ENCODE measurements around the gene VAX1.

VAX1 gene

DNA sequence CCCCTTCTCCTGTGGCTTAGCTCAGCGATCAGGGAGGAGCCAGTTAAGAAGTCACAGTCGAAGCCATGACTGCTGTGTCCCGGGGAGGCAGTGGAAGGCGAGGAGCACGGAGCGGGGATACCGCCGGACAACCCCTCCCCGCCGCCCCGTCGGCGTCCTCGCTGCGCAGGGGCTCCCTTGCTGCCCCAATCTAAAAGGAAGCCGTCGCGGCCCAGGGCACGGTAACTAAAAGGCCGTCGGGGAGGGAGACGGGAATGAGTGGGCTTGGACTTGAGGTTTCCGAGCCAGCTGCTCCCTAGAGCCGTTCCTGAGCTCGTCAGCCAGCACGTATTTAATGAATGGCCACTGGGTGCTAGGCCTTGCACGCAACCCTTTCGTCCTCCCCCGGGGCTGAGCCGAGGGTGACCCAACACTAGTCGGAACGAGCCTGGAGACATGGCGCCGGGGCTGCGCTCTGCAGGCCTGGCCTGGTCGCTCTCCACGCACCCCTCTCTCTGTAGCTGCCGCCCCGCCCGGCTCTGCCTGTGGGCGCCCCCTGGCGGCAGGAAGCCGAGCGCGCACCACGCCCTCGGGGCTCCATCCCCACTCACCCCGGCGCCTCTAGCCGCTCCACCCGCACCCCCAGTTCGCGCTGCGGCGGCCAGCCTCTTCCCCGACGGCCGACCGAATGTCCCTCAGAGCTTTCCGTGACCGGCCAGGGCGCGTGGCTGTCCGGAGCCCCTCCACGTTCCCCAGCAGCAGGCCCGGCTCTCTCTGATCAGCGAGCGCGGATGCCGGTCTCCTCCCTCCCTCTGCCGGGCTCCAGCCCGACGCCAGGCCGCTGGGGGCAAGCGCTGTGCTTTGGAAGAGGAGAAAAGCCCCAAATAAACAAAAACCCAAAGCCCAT lies 30.0 kb upstream of the VAX1 start (continued):
- TF ChIP-seq, protein P1, sequence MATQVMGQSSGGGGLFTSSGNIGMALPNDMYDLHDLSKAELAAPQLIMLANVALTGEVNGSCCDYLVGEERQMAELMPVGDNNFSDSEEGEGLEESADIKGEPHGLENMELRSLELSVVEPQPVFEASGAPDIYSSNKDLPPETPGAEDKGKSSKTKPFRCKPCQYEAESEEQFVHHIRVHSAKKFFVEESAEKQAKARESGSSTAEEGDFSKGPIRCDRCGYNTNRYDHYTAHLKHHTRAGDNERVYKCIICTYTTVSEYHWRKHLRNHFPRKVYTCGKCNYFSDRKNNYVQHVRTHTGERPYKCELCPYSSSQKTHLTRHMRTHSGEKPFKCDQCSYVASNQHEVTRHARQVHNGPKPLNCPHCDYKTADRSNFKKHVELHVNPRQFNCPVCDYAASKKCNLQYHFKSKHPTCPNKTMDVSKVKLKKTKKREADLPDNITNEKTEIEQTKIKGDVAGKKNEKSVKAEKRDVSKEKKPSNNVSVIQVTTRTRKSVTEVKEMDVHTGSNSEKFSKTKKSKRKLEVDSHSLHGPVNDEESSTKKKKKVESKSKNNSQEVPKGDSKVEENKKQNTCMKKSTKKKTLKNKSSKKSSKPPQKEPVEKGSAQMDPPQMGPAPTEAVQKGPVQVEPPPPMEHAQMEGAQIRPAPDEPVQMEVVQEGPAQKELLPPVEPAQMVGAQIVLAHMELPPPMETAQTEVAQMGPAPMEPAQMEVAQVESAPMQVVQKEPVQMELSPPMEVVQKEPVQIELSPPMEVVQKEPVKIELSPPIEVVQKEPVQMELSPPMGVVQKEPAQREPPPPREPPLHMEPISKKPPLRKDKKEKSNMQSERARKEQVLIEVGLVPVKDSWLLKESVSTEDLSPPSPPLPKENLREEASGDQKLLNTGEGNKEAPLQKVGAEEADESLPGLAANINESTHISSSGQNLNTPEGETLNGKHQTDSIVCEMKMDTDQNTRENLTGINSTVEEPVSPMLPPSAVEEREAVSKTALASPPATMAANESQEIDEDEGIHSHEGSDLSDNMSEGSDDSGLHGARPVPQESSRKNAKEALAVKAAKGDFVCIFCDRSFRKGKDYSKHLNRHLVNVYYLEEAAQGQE (tag by site-specific recombination; IDR thresholded peaks at IDR 0.05) = peak; percentile 49; the same call in 1 of the 2 replicates
- TF ChIP-seq ZBTB7A (tag by site-specific recombination; IDR thresholded peaks at IDR 0.05; ENCODE audit: low read depth) = peak; percentile 42; the same call in 1 of the 2 replicates
- TF ChIP-seq ZNF596 (tag by site-specific recombination; IDR thresholded peaks at IDR 0.05) = peak; percentile 69
- no peak for TF ChIP-seq ZNF112 (tag by site-specific recombination; IDR thresholded peaks at IDR 0.05)
- TF ChIP-seq, protein P2, sequence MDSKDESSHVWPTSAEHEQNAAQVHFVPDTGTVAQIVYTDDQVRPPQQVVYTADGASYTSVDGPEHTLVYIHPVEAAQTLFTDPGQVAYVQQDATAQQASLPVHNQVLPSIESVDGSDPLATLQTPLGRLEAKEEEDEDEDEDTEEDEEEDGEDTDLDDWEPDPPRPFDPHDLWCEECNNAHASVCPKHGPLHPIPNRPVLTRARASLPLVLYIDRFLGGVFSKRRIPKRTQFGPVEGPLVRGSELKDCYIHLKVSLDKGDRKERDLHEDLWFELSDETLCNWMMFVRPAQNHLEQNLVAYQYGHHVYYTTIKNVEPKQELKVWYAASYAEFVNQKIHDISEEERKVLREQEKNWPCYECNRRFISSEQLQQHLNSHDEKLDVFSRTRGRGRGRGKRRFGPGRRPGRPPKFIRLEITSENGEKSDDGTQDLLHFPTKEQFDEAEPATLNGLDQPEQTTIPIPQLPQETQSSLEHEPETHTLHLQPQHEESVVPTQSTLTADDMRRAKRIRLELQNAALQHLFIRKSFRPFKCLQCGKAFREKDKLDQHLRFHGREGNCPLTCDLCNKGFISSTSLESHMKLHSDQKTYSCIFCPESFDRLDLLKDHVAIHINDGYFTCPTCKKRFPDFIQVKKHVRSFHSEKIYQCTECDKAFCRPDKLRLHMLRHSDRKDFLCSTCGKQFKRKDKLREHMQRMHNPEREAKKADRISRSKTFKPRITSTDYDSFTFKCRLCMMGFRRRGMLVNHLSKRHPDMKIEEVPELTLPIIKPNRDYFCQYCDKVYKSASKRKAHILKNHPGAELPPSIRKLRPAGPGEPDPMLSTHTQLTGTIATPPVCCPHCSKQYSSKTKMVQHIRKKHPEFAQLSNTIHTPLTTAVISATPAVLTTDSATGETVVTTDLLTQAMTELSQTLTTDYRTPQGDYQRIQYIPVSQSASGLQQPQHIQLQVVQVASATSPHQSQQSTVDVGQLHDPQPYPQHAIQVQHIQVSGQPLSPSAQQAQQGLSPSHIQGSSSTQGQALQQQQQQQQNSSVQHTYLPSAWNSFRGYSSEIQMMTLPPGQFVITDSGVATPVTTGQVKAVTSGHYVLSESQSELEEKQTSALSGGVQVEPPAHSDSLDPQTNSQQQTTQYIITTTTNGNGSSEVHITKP (tag by site-specific recombination; IDR thresholded peaks at IDR 0.05) = 0 out of 2 replicates have a peak, but pooled peaks have one; percentile 11
- TF ChIP-seq, protein P3, sequence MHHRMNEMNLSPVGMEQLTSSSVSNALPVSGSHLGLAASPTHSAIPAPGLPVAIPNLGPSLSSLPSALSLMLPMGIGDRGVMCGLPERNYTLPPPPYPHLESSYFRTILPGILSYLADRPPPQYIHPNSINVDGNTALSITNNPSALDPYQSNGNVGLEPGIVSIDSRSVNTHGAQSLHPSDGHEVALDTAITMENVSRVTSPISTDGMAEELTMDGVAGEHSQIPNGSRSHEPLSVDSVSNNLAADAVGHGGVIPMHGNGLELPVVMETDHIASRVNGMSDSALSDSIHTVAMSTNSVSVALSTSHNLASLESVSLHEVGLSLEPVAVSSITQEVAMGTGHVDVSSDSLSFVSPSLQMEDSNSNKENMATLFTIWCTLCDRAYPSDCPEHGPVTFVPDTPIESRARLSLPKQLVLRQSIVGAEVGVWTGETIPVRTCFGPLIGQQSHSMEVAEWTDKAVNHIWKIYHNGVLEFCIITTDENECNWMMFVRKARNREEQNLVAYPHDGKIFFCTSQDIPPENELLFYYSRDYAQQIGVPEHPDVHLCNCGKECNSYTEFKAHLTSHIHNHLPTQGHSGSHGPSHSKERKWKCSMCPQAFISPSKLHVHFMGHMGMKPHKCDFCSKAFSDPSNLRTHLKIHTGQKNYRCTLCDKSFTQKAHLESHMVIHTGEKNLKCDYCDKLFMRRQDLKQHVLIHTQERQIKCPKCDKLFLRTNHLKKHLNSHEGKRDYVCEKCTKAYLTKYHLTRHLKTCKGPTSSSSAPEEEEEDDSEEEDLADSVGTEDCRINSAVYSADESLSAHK (tag by site-specific recombination; IDR thresholded peaks at IDR 0.05) = peak; percentile 29; the same call in 1 of the 2 replicates
- TF ChIP-seq, protein P4, sequence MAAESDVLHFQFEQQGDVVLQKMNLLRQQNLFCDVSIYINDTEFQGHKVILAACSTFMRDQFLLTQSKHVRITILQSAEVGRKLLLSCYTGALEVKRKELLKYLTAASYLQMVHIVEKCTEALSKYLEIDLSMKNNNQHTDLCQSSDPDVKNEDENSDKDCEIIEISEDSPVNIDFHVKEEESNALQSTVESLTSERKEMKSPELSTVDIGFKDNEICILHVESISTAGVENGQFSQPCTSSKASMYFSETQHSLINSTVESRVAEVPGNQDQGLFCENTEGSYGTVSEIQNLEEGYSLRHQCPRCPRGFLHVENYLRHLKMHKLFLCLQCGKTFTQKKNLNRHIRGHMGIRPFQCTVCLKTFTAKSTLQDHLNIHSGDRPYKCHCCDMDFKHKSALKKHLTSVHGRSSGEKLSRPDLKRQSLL (tag by site-specific recombination; IDR thresholded peaks at IDR 0.05) = peak; percentile 59
- peak; percentile 43; the same call in 1 of the 2 replicates for TF ChIP-seq KLF8 (tag by site-specific recombination; IDR thresholded peaks at IDR 0.05)
- peak; percentile 87; the same call in 1 of the 2 replicates for TF ChIP-seq ZNF777 (tag by site-specific recombination; IDR thresholded peaks at IDR 0.05; ENCODE audit: borderline replicate concordance)
- peak; percentile 91 for TF ChIP-seq ZBTB17 (tag by site-specific recombination; IDR thresholded peaks at IDR 0.05)
- TF ChIP-seq YY2 (tag by site-specific recombination; IDR thresholded peaks at IDR 0.05) = 0 out of 2 replicates have a peak, but pooled peaks have one; percentile 31
- no peak for TF ChIP-seq RBAK (tag by site-specific recombination; IDR thresholded peaks at IDR 0.05)

DNA sequence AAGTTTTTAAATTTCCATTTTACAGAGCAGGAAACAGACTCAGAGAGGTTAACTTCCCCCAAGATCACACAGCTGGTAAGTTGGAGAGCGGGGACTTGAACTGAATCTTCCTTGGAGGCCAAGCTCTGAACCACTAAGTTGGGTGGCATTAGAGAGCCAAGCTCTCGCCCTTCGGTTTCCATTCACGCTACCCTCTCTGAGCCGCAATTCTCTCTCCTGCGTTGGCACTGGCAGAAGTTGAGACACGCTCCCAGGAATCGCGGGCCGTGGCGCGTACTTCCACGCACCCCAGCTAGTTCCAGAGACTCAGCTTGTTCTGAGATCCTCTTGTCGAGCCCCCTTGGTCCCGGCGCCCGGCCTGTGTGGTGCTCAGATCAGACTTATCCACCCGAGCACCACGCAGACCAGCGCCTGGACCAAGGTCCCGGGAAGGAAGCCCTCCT lies 29.3 kb upstream of the VAX1 start:
- no peak for TF ChIP-seq ZNF660 (tag by site-specific recombination; IDR thresholded peaks at IDR 0.05)
- TF ChIP-seq HOXD13 (CRISPR knock-in tag; IDR thresholded peaks at IDR 0.05; ENCODE audit: borderline replicate concordance) = no peak
- TF ChIP-seq ZNF394 (tag by site-specific recombination; IDR thresholded peaks at IDR 0.05; ENCODE audit: borderline replicate concordance) = no peak
- no peak for TF ChIP-seq ZNF292 (tag by site-specific recombination; IDR thresholded peaks at IDR 0.05; ENCODE audit: borderline replicate concordance, low read depth)
- no peaks in the 10 kb centered on the region for H3K9me3 ChIP-seq (ENCODE audit: control insufficient read depth, insufficient read depth, low read depth, low read length)
- H3K4me1 ChIP-seq (ENCODE audit: control insufficient read depth, insufficient read depth, low read length) = peaks cover 1% of the 10 kb centered on the region; the same call in 1 of the 2 replicates
- no peak overlapping the region for H3K4me3 ChIP-seq (ENCODE audit: low read depth, low read length)
- H3K36me3 ChIP-seq (ENCODE audit: control insufficient read depth in 2 of 2, insufficient read depth in 1 of 2, low read length in 2 of 2) = no peaks in the 10 kb centered on the region
- no peak overlapping the region for H3K27ac ChIP-seq (ENCODE audit: extremely low read depth, low read depth, low read length)
- CTCF ChIA-PET = interaction anchor here (0.5 to 18.6 kb wide), 37 partner anchors 8 to 489 kb away, joined by 3 to 471 read pairs (median 4); partner anchors contain the start of gene SHTN1
- POLR2A ChIA-PET = interaction anchor here (2.2 kb wide), 1 partner anchor 31 kb away, joined by 4 read pairs; no protein-coding TSS in a partner anchor
